Endothelial cell of umbilical vein (primary cell): ENCODE measurements around the gene ARL3. TPM values are rescaled to one million over a fixed set of nuclear protein-coding genes. Genes with fewer than 3 reads are reported as not detected.
A peak's percentile ranks its signal among the peaks of the same experiment; 100 is the strongest.

Experiments
- BruUV-seq: library from RNA; stranded (reverse); fragments of 400-500 nt; replicated peaks from 2 replicates; lab custom pipeline; 2021; lab: Mats Ljungman, UMichigan
- CTCF ChIA-PET: fragments of 300-600, 350-600 bp; sonication (Branson Sonifier 250); formaldehyde crosslinking; loops from one replicate; lab custom pipeline; 2021; ENCODE audit warnings: antibody characterized with exemption, inconsistent platforms; lab: Charles Lee
- POLR2A ChIA-PET: fragments of 300-600, 350-600 bp; sonication (Branson Sonifier 250); formaldehyde crosslinking; loops from one replicate; lab custom pipeline; 2021; ENCODE audit warnings: antibody characterized with exemption, inconsistent platforms; lab: Charles Lee
- DNase-seq: peaks from one replicate; pipeline ENCODE4 v3.0.0-alpha.2; 2011; ENCODE audit warnings: low read depth, low spot score
- FAIRE-seq: peaks from 2 replicates; lab custom pipeline; 2011; peaks lifted over from hg19 to GRCh38; lab: Jason Lieb, UNC
- H2AFZ ChIP-seq: 2 replicates; pipeline ENCODE4 v1.6.0; 2012; ENCODE audit warnings: low read depth, low read length, control low read depth, inconsistent platforms
- H3K27ac ChIP-seq: 2 replicates; pipeline ENCODE4 v1.5.1; 2011; ENCODE audit warnings: low read depth, mild to moderate bottlenecking, control low read depth, low read length, moderate library complexity; ENCODE audit not compliant: insufficient read depth
- H3K27me3 ChIP-seq, 2 experiments: 2 replicates each; pipeline versions ENCODE4 v1.6.0 to v1.6.1; 2011; ENCODE audit warnings: low read length in 2 of 2, mixed read lengths in 1 of 2; ENCODE audit not compliant: control insufficient read depth in 2 of 2, insufficient read depth in 2 of 2
- H3K36me3 ChIP-seq, 2 experiments: 2 replicates in 1 of 2; 3 replicates in 1 of 2; pipeline ENCODE4 v1.5.1; 2011; ENCODE audit warnings: low read length in 2 of 2, mild to moderate bottlenecking in 1 of 2, moderate library complexity in 1 of 2; ENCODE audit not compliant: control insufficient read depth in 2 of 2, insufficient read depth in 2 of 2; ENCODE audit errors: extremely low read depth in 1 of 2
- H3K4me1 ChIP-seq: 3 replicates; pipeline ENCODE4 v1.5.1; 2011; ENCODE audit warnings: mild to moderate bottlenecking, low read length; ENCODE audit not compliant: control insufficient read depth, insufficient read depth; ENCODE audit errors: extremely low read depth
- H3K4me2 ChIP-seq: 2 replicates; pipeline ENCODE4 v1.6.1; 2011; ENCODE audit warnings: low read length, control low read depth, mixed read lengths; ENCODE audit not compliant: insufficient read depth
- H3K4me3 ChIP-seq, 3 experiments: fragments of 200-600 bp in 1 of 3; sonication (generic), shearing (Covaris generic) in 1 of 3; replicated peaks in 1 of 3; 2 replicates each; pipeline ENCODE4 v1.5.1; 2011 to 2016; ENCODE audit warnings: control low read depth in 3 of 3, low read length in 3 of 3, mild to moderate bottlenecking in 2 of 3, inconsistent platforms in 1 of 3, low read depth in 1 of 3, moderate library complexity in 1 of 3; ENCODE audit not compliant: insufficient read depth in 1 of 3
- H3K79me2 ChIP-seq: 2 replicates; pipeline ENCODE4 v1.6.0; 2012; ENCODE audit warnings: low read length, inconsistent platforms; ENCODE audit not compliant: control insufficient read depth, insufficient read depth
- H3K9ac ChIP-seq: replicated peaks from 2 replicates; pipeline ENCODE3; 2011; ENCODE audit warnings: low read length, control low read depth; ENCODE audit not compliant: insufficient read depth; ENCODE audit errors: extremely low read depth
- H3K9me1 ChIP-seq: replicated peaks from 3 replicates; pipeline ENCODE4 v1.6.0; 2011; ENCODE audit warnings: mild to moderate bottlenecking, low read length; ENCODE audit not compliant: control insufficient read depth, insufficient read depth; ENCODE audit errors: extremely low read depth
- H3K9me3 ChIP-seq: replicated peaks from 2 replicates; pipeline ENCODE4 v1.5.1; 2012; ENCODE audit warnings: low read length, inconsistent platforms; ENCODE audit not compliant: control insufficient read depth, insufficient read depth
- H4K20me1 ChIP-seq: replicated peaks from 2 replicates; pipeline ENCODE3; 2011; ENCODE audit warnings: mild to moderate bottlenecking, low read length; ENCODE audit not compliant: control insufficient read depth, insufficient read depth; ENCODE audit errors: extremely low read depth
- CTCF ChIP-seq, 2 donors: IDR thresholded peaks; 1 replicate in 1 of 2; 2 replicates in 1 of 2; pipeline ENCODE4 v1.5.1; 2011; ENCODE audit warnings: low read length in 2 of 2, mild to moderate bottlenecking in 2 of 2, moderate library complexity in 2 of 2, control low read depth in 1 of 2, inconsistent platforms in 1 of 2, low read depth in 1 of 2; ENCODE audit not compliant: insufficient read depth in 1 of 2; ENCODE audit errors: extremely low read depth in 1 of 2
- FOS ChIP-seq: IDR thresholded peaks from 2 replicates; pipeline ENCODE4 v1.6.1; 2011; ENCODE audit warnings: mild to moderate bottlenecking, low read length, moderate library complexity, borderline replicate concordance; ENCODE audit not compliant: insufficient read depth
- JUN ChIP-seq: IDR thresholded peaks from 2 replicates; pipeline ENCODE4 v1.6.1; 2011; ENCODE audit warnings: borderline replicate concordance, low read depth; ENCODE audit not compliant: insufficient read length, insufficient read depth
- MAX ChIP-seq: IDR thresholded peaks from 2 replicates; pipeline ENCODE4 v1.6.1; 2011; ENCODE audit not compliant: insufficient read depth, insufficient read length
- MYC ChIP-seq: IDR thresholded peaks from one replicate; pipeline ENCODE4 v1.6.1; 2011; ENCODE audit warnings: mild to moderate bottlenecking, low read depth, low read length
- POLR2A ChIP-seq: IDR thresholded peaks from 2 replicates; pipeline ENCODE4 v1.6.1; 2012; ENCODE audit warnings: low read depth, mild to moderate bottlenecking, control low read depth, low read length
- POLR2AphosphoS5 ChIP-seq: IDR thresholded peaks from 2 replicates; pipeline ENCODE4 v1.6.1; 2012; ENCODE audit warnings: low read depth, mild to moderate bottlenecking, control low read depth, low read length, moderate library complexity; ENCODE audit not compliant: insufficient read depth
- dilution Hi-C: fragments of 300-500 bp; cut with MboI; formaldehyde crosslinking; loops from one replicate; pipeline ENCODE4 v1.15.0; 2019; ENCODE audit warnings: low sequenced_read_pairs; ENCODE audit not compliant: extremely low pct_ligation_motif_present
- intact Hi-C: fragments of 100-400 bp; cut with micrococcal nuclease; formaldehyde crosslinking; loops from one replicate; pipeline ENCODE4 v1.10.0; 2022
- polyA plus RNA-seq, 4 experiments: library from polyadenylated mRNA; depleted of rRNA in 3 of 4; stranded (reverse) in 3 of 4; unstranded in 1 of 4; fragments of >200 nt; gene quantifications; 2 replicates each; pipeline versions ENCODE4 v1.2.1 to v1.2.3, GENCODE V29; 2011 to 2012; ENCODE audit warnings: missing spikeins in 1 of 4
- total RNA-seq: library from RNA; stranded (reverse); gene quantifications from 2 replicates; pipeline ENCODE4 v1.2.3, GENCODE V29; 2021

The ARL3 gene
- total and polyA plus RNA-seq, 2 donors (not counting 3 experiments of a cell fraction or from before 2014, with no cell fraction given), result 6.6 to 11.0 TPM

GRCh38 chr10:102641880-102642735, 72.1 kb downstream of the ARL3 start:
- peak overlapping the region; percentile 55 for H2AFZ ChIP-seq
- H3K4me2 ChIP-seq, result peak overlapping the region; percentile 73
- H3K9ac ChIP-seq, result peak overlapping the region; percentile 84
- H3K79me2 ChIP-seq, result peaks cover 32% of the 10 kb centered on the region
- ChIA-PET POLR2A (interaction anchor here (0.8 to 1.4 kb wide), 7 partner anchors 10 to 45 kb away, joined by 3 to 7 read pairs (median 4); no protein-coding TSS in a partner anchor), CTCF (interaction anchor here (0.8 to 6.9 kb wide), 12 partner anchors 12 to 138 kb away, joined by 3 to 110 read pairs (median 4); partner anchors contain the start of gene SUFU)
- peak; percentile 73 for TF ChIP-seq POLR2A
- TF ChIP-seq FOS, result no peak
- no peak for TF ChIP-seq MAX
- no peak for TF ChIP-seq CTCF (IDR thresholded peaks at IDR 0.05; ENCODE audit: extremely low read depth in 1 of 2, insufficient read depth in 1 of 2, low read depth in 1 of 2, low read length in 2 of 2)
- TF ChIP-seq POLR2AphosphoS5, result peak; percentile 77
- TF ChIP-seq MYC, result no peak
- TF ChIP-seq JUN, result no peak
- no peaks in the 10 kb centered on the region for H3K27me3 ChIP-seq
- H3K27ac ChIP-seq, result peak overlapping the region; percentile 86
- DNase-seq (peak; percentile 98), FAIRE-seq (peak; percentile 98)
- BruUV-seq, result TSS peak; percentile 11
- no peaks in the 10 kb centered on the region for H3K36me3 ChIP-seq
- H3K4me3 ChIP-seq, result peak overlapping the region; percentile 56 to 86 (median 69)
- H4K20me1 ChIP-seq, result no peaks in the 10 kb centered on the region
- peaks cover 12% of the 10 kb centered on the region for H3K4me1 ChIP-seq
- dilution Hi-C loops (no loop called here), intact Hi-C loops (loop anchor here (1.0 to 2.0 kb wide), 3 partner anchors 9 to 43 kb away; no protein-coding TSS in a partner anchor)
- H3K9me3 ChIP-seq, result no peaks in the 10 kb centered on the region
- no peaks in the 10 kb centered on the region for H3K9me1 ChIP-seq
